Tibial nerve (tissue), 4 donors: ENCODE results near the gene SMC1B.

Experiments used
- EP300 ChIP-seq, 2 donors: sonication (generic); formaldehyde crosslinking; IDR thresholded peaks; one replicate each; pipeline ENCODE4 v1.6.1; 2017; ENCODE audit warnings: antibody characterized with exemption in 2 of 2, mild to moderate bottlenecking in 1 of 2
- TF ChIP-seq, protein P1 (sequence below), 5 experiments: fragments of 200-600 bp in 3 of 5; fragments of 450-650 bp in 2 of 5; sonication (generic) in 3 of 5; IDR thresholded peaks; one replicate each; pipeline ENCODE4 v1.5.1; 2016 to 2019; ENCODE audit warnings: antibody characterized with exemption in 5 of 5, mild to moderate bottlenecking in 3 of 5, moderate library complexity in 2 of 5

DNA sequence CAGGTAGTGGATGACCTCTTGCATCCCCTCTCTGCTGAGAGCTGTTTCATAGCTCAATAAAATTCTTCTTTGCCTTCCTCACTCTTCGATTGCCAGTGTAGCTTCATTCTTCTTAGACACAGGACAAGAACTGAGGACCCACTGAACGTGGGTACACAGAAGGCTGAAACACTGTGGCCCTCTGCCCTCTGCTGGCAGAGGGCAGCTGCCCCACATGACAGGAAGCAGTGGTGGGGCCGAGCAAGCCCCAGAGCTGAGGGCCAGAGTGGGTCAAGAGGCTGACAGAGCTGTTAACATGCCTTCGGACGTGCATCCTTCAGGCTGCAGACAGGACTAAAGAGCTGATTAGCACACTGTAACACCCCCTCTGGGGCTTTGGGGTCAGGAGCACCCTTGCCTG lies 15.6 kb downstream of the SMC1B start:
- TF ChIP-seq, protein P1, sequence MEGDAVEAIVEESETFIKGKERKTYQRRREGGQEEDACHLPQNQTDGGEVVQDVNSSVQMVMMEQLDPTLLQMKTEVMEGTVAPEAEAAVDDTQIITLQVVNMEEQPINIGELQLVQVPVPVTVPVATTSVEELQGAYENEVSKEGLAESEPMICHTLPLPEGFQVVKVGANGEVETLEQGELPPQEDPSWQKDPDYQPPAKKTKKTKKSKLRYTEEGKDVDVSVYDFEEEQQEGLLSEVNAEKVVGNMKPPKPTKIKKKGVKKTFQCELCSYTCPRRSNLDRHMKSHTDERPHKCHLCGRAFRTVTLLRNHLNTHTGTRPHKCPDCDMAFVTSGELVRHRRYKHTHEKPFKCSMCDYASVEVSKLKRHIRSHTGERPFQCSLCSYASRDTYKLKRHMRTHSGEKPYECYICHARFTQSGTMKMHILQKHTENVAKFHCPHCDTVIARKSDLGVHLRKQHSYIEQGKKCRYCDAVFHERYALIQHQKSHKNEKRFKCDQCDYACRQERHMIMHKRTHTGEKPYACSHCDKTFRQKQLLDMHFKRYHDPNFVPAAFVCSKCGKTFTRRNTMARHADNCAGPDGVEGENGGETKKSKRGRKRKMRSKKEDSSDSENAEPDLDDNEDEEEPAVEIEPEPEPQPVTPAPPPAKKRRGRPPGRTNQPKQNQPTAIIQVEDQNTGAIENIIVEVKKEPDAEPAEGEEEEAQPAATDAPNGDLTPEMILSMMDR (IDR thresholded peaks at IDR 0.05): no peak
- no peak for TF ChIP-seq EP300 (IDR thresholded peaks at IDR 0.05)
